Measurements from ENCODE around the gene EDC3.

The EDC3 gene

GRCh38 chr15:74680456-74680855 lies 15.4 kb downstream of the EDC3 start:
- no peak for TF ChIP-seq CTCF (IDR thresholded peaks at IDR 0.05)
- Histone ChIP-seq H3K27ac (no peak overlapping the region), H3K36me3 (no peaks in the 10 kb centered on the region), H3K27me3 (no peaks in the 10 kb centered on the region), H3K4me1 (ENCODE audit: control insufficient read depth in 1 of 2, insufficient read depth in 1 of 2, low read depth in 1 of 2, low read length in 1 of 2) (no peaks in the 10 kb centered on the region), H3K9me3 (no peaks in the 10 kb centered on the region), H3K4me3 (ENCODE audit: low read depth in 1 of 2, low read length in 1 of 2) (no peak overlapping the region)

- Histone ChIP-seq H3K9me3 (no peaks in the 10 kb centered on the region), H3K4me1 (ENCODE audit: control insufficient read depth in 1 of 2, insufficient read depth in 1 of 2, low read depth in 1 of 2, low read length in 1 of 2) (no peaks in the 10 kb centered on the region), H3K27me3 (no peaks in the 10 kb centered on the region), H3K4me3 (ENCODE audit: low read depth in 1 of 2, low read length in 1 of 2) (no peak overlapping the region), H3K27ac (no peak overlapping the region), H3K36me3 (peaks cover 17% of the 10 kb centered on the region)
- no peak for TF ChIP-seq CTCF (IDR thresholded peaks at IDR 0.05)
Measured at GRCh38 chr15:74676801-74677200, 19.0 kb downstream of the EDC3 start.

GRCh38 chr15:74674161-74674560 lies 21.7 kb downstream of the EDC3 start:
- H3K4me1 ChIP-seq (ENCODE audit: control insufficient read depth in 1 of 2, insufficient read depth in 1 of 2, low read depth in 1 of 2, low read length in 1 of 2) = no peaks in the 10 kb centered on the region
- peaks cover 35% of the 10 kb centered on the region for H3K36me3 ChIP-seq
- H3K4me3 ChIP-seq (ENCODE audit: low read depth in 1 of 2, low read length in 1 of 2) = no peak overlapping the region
- no peak for TF ChIP-seq CTCF (IDR thresholded peaks at IDR 0.05)
- no peaks in the 10 kb centered on the region for H3K27me3 ChIP-seq
- no peaks in the 10 kb centered on the region for H3K9me3 ChIP-seq
- H3K27ac ChIP-seq = no peak overlapping the region

GRCh38 chr15:74669627-74670026 lies 26.2 kb downstream of the EDC3 start:
- Histone ChIP-seq H3K36me3 (peaks cover 36% of the 10 kb centered on the region), H3K4me1 (ENCODE audit: control insufficient read depth in 1 of 2, insufficient read depth in 1 of 2, low read depth in 1 of 2, low read length in 1 of 2) (no peaks in the 10 kb centered on the region)
- TF ChIP-seq CTCF (IDR thresholded peaks at IDR 0.05) = no peak

GRCh38 chr15:74667975-74668374 lies 27.8 kb downstream of the EDC3 start:
- H3K4me3 ChIP-seq (ENCODE audit: low read depth in 1 of 2, low read length in 1 of 2) = no peak overlapping the region
- no peak for TF ChIP-seq CTCF (IDR thresholded peaks at IDR 0.05)
- peaks cover 31% of the 10 kb centered on the region for H3K36me3 ChIP-seq
- H3K9me3 ChIP-seq = no peaks in the 10 kb centered on the region
- H3K27me3 ChIP-seq = no peaks in the 10 kb centered on the region
- peaks cover 9 to 12% of the 10 kb centered on the region in 2 experiments for H3K4me1 ChIP-seq (ENCODE audit: control insufficient read depth in 1 of 2, insufficient read depth in 1 of 2, low read depth in 1 of 2, low read length in 1 of 2)
- H3K27ac ChIP-seq = no peak overlapping the region

More at GRCh38 chr15:74669627-74670026, 26.2 kb downstream of the EDC3 start:
- no peaks in the 10 kb centered on the region for H3K9me3 ChIP-seq
- H3K27me3 ChIP-seq = no peaks in the 10 kb centered on the region
- no peak overlapping the region for H3K27ac ChIP-seq
- H3K4me3 ChIP-seq (ENCODE audit: low read depth in 1 of 2, low read length in 1 of 2) = no peak overlapping the region

- H3K4me3 ChIP-seq (ENCODE audit: low read depth in 1 of 2, low read length in 1 of 2) = no peak overlapping the region
- H3K27ac ChIP-seq = peak overlapping the region; percentile 46
- no peaks in the 10 kb centered on the region for H3K9me3 ChIP-seq
- peaks cover 9 to 12% of the 10 kb centered on the region in 2 experiments for H3K4me1 ChIP-seq (ENCODE audit: control insufficient read depth in 1 of 2, insufficient read depth in 1 of 2, low read depth in 1 of 2, low read length in 1 of 2)
- H3K36me3 ChIP-seq = peaks cover 4% of the 10 kb centered on the region
- no peaks in the 10 kb centered on the region for H3K27me3 ChIP-seq
- no peak for TF ChIP-seq CTCF (IDR thresholded peaks at IDR 0.05)
Measured at GRCh38 chr15:74664670-74665069, 31.2 kb downstream of the EDC3 start.
